AG08396 (cell line): ENCODE results near the gene PDE4B.

Experiments used
- DNase-seq: peaks from one replicate; pipeline ENCODE4 v3.0.0; 2012; ENCODE audit warnings: low spot score, mixed read lengths

Gene PDE4B

GRCh38 chr1:66285618-66286270, 493.0 kb downstream of the PDE4B start:
- no peak for DNase-seq

GRCh38 chr1:66286307-66286706, 493.6 kb downstream of the PDE4B start:
- no peak for DNase-seq

- no peak for DNase-seq
These were observed 495.4 kb downstream of the PDE4B start for GRCh38 chr1:66288048-66288447.

GRCh38 chr1:66290761-66291530, 498.3 kb downstream of the PDE4B start:
- DNase-seq, result no peak

GRCh38 chr1:66291531-66291864, 498.8 kb downstream of the PDE4B start:
- DNase-seq, result no peak

GRCh38 chr1:66292305-66292704, 499.6 kb downstream of the PDE4B start:
- no peak for DNase-seq

GRCh38 chr1:66292944-66293343, 500.2 kb downstream of the PDE4B start:
- no peak for DNase-seq

- no peak for DNase-seq
These were observed 502.1 kb downstream of the PDE4B start for GRCh38 chr1:66294707-66295370.

GRCh38 chr1:66295803-66296202, 503.1 kb downstream of the PDE4B start:
- no peak for DNase-seq

GRCh38 chr1:66296370-66296769, 503.7 kb downstream of the PDE4B start:
- DNase-seq, result no peak

- no peak for DNase-seq
These were observed 504.3 kb downstream of the PDE4B start for GRCh38 chr1:66296951-66297350.

GRCh38 chr1:66298464-66298863, 505.8 kb downstream of the PDE4B start:
- DNase-seq, result no peak

- no peak for DNase-seq
These were observed 507.7 kb downstream of the PDE4B start for GRCh38 chr1:66300280-66300971.

- DNase-seq, result peak; percentile 41
These were observed 508.3 kb downstream of the PDE4B start for GRCh38 chr1:66300972-66301451.

- DNase-seq, result no peak
These were observed 509.6 kb downstream of the PDE4B start for GRCh38 chr1:66302184-66302742.

- no peak for DNase-seq
These were observed 510.1 kb downstream of the PDE4B start for GRCh38 chr1:66302815-66303214.

GRCh38 chr1:66303646-66304045, 511.0 kb downstream of the PDE4B start:
- DNase-seq, result no peak

- DNase-seq, result no peak
These were observed 511.4 kb downstream of the PDE4B start for GRCh38 chr1:66304128-66304527.

- DNase-seq, result no peak
These were observed 513.2 kb downstream of the PDE4B start for GRCh38 chr1:66305927-66306326.

GRCh38 chr1:66309006-66309741, 516.5 kb downstream of the PDE4B start:
- DNase-seq, result no peak

GRCh38 chr1:66311092-66311491, 518.4 kb downstream of the PDE4B start:
- no peak for DNase-seq
